ENCODE results near the gene CCDC149. TPM values are rescaled to one million over a fixed set of nuclear protein-coding genes. Genes with fewer than 3 reads are reported as not detected.

The CCDC149 gene
- total RNA-seq, 1 experiment from 2014 or later: 1.1 TPM

DNA sequence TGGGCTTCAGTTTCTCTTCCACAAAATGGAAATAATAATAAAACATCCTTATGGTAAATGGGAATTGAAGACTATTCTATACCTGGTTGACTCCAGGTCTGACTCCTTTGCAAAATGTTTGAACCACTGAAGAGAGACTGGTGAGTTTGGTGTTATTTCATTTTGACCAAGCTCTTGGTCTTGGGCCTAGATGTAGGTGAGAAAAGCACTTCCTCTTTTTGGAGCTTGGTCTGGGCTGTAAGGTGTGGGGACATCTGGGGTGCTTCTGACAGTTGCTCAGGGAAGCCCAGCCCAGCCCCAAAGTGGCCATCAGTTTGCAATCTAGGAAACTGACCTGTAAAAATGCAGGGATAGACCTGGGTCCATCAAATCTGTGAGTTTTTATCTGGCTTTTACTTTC, 144.2 kb downstream of the CCDC149 start:
- Histone ChIP-seq H3K27me3 (no peaks in the 10 kb centered on the region), H3K27ac (no peak overlapping the region), H3K36me3 (no peaks in the 10 kb centered on the region), H3K4me1 (peaks cover 29% of the 10 kb centered on the region), H3K9me3 (replicated peaks) (no peaks in the 10 kb centered on the region), H3K4me3 (no peak overlapping the region)
- no peak for DNase-seq

DNA sequence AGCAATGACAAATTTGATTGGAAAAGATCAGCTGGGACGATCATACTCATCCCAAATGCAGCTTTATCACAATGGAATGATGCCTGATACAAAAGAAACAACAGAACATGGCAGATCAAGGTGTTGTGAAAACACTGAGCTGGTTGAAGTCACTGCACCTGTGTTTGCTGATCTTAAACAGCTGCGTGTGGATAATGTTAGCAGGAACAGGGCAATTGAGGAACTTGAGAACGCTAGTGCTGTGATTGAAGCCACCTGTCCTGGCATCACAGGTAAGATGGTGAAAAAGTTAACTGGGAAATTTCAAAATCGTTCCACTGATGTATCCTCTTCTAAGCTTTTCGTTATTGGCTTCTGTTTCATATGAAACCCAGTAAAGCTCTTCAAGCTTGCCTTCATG, 144.8 kb downstream of the CCDC149 start:
- Histone ChIP-seq H3K27ac (no peak overlapping the region), H3K4me1 (peaks cover 29% of the 10 kb centered on the region), H3K27me3 (no peaks in the 10 kb centered on the region), H3K36me3 (no peaks in the 10 kb centered on the region), H3K9me3 (replicated peaks) (no peaks in the 10 kb centered on the region), H3K4me3 (no peak overlapping the region)
- no peak for DNase-seq

DNA sequence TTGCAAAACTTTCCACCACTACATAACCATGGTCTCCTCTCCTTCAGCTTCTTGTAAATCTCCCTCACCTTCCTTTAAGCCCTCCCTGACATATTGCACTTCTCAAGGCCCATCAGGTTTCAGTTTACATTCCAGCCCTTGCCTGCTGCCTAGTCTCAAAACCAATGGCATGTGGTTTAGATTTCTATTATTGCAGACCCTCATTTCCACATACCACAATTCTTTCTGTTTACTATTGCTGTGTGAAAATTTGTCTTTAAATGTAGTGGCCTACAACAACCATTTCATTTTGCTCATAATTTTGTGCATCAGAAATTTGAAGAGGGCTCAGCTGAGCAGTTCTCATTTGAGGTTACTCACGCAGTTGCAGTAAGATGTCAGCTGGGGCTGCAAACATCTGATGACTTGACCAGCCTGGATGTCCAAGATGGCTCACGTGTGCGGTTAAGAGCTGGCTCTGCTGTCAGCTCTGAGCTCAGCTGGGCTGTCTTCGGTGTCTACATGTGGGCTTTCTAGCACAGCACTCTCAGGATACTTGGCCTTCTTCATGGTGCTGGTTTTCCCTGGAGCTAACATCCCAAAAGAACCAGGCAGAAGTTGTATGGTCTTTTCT, 147.4 kb downstream of the CCDC149 start:
- H3K4me3 ChIP-seq: no peak overlapping the region
- no peak for DNase-seq
- H3K36me3 ChIP-seq: no peaks in the 10 kb centered on the region
- peaks cover 12% of the 10 kb centered on the region; the same call in 1 of the 2 replicates for H3K4me1 ChIP-seq
- no peak overlapping the region for H3K27ac ChIP-seq
- H3K9me3 ChIP-seq (replicated peaks): no peaks in the 10 kb centered on the region
- no peaks in the 10 kb centered on the region for H3K27me3 ChIP-seq

DNA sequence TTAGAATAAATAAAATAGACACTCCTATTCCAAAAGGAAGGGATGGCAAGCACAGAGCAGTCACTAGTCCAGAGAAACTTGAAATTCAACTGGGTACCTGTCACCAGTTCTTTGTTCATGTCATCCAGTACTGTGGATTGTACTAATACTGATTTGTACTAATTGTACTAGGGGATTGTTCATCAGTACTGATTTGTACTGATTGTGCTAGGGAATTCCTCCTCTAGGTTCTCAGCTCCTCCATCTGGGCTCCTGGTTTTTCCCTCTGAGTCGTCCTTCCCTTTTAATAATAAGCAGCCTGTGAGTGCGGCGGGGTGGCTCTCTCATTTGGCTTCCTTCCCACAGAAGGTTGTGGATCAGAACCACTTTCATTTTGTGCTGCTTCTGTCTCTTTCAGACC, 148.5 kb downstream of the CCDC149 start:
- 0 out of 2 replicates have a peak, but pooled peaks cover 3% of the 10 kb centered on the region for H3K4me1 ChIP-seq
- DNase-seq: no peak

DNA sequence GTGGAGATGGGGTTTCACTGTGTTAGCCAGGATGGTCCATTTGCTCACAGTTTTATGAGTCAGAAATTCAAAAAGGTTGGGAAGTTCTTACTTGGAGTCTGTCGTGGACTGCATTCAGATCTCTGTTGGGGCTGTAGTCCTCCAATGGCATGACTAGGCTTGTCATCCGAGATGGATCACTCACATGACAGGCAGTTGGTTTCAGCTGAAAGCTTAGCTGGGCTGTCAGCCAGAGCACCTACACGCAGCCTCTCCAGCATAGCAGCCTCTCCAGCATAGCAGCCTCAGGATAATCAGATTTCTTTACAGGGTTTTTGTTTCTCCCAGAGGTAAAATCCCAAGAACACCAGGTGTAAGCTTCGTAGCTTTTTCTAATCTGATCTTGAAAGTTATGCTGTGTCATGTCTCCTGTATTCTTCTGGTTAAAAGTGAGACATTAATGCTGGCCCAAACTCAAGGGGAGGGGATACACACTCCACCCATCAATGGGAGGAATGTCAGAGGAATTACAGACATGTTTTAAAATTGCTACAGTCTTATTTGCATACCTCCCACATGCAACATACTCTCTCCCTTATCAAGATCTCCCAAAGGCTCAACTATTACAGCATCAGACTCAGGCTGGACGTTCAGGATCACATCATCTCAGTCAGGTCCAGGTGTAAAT, 149.1 kb downstream of the CCDC149 start:
- H3K9me3 ChIP-seq (replicated peaks): no peaks in the 10 kb centered on the region
- no peak overlapping the region for H3K4me3 ChIP-seq
- DNase-seq: no peak
- H3K27me3 ChIP-seq: no peaks in the 10 kb centered on the region
- H3K36me3 ChIP-seq: no peaks in the 10 kb centered on the region
- no peak overlapping the region for H3K27ac ChIP-seq
- 0 out of 2 replicates have a peak, but pooled peaks cover 3% of the 10 kb centered on the region for H3K4me1 ChIP-seq

More for the DNA sequence above, 148.5 kb downstream of the CCDC149 start:
- no peaks in the 10 kb centered on the region for H3K9me3 ChIP-seq (replicated peaks)
- H3K27me3 ChIP-seq: no peaks in the 10 kb centered on the region
- H3K36me3 ChIP-seq: no peaks in the 10 kb centered on the region
- no peak overlapping the region for H3K27ac ChIP-seq
- H3K4me3 ChIP-seq: no peak overlapping the region

Other genes starting within 250 kb of the CCDC149 start
- not detected in 2 replicates for gene SOD3, start 117.5 kb downstream of the CCDC149 start, total RNA-seq (2014; rRNA removed; shearing (Covaris generic))
- 10.8 and 12.0 TPM in 2 replicates for gene LGI2, start 117.9 kb upstream of the CCDC149 start, total RNA-seq (2014; rRNA removed; shearing (Covaris generic))
- gene SEPSECS, start 247.4 kb upstream of the CCDC149 start, total RNA-seq (2014; rRNA removed; shearing (Covaris generic)): 7.3 and 7.6 TPM in 2 replicates

All from SJCRH30 (cell line).